Naive B cell (primary cell): ENCODE data around the gene ODAD4. TPM values are rescaled to one million over a fixed set of nuclear protein-coding genes. Genes with fewer than 3 reads are reported as not detected.
A peak's percentile ranks its signal among the peaks of the same experiment; 100 is the strongest.
"Not testable (repeated sequence)": the region's sequence is repeated elsewhere in the genome, so short reads cannot be mapped to it uniquely, and the experiment has no call there.

ENCODE experiments used
- ATAC-seq, 2 donors: fragments of 150-1000 bp; cut with Tn5 transposase; 2 replicates each; pipeline ENCODE4 v1.10.0; 2021; ENCODE audit warnings: low read depth in 2 of 2, mild to moderate bottlenecking in 2 of 2, moderate library complexity in 2 of 2
- DNase-seq: peaks from one replicate; pipeline ENCODE4 v3.0.0; 2022
- H3K27ac Mint-ChIP-seq, 6 donors: one replicate each; pipeline ENCODE4 v1.8.0; 2020 to 2022; ENCODE audit warnings: mild to moderate bottlenecking in 6 of 6, mixed read lengths in 6 of 6, moderate library complexity in 5 of 6, inconsistent platforms in 2 of 6
- H3K27me3 Mint-ChIP-seq, 3 donors: one replicate each; pipeline ENCODE4 v1.8.0; 2021 to 2022; ENCODE audit warnings: mixed read lengths in 3 of 3, mild to moderate bottlenecking in 1 of 3
- H3K36me3 Mint-ChIP-seq, 2 donors: one replicate each; pipeline ENCODE4 v1.8.0; 2020 to 2022; ENCODE audit warnings: mixed read lengths in 2 of 2, inconsistent platforms in 1 of 2, mild to moderate bottlenecking in 1 of 2
- H3K4me1 Mint-ChIP-seq, 3 donors: one replicate each; pipeline ENCODE4 v1.8.0; 2020 to 2022; ENCODE audit warnings: mixed read lengths in 3 of 3, inconsistent platforms in 1 of 3, mild to moderate bottlenecking in 1 of 3, moderate library complexity in 1 of 3
- H3K4me3 Mint-ChIP-seq, 8 donors: one replicate each; pipeline ENCODE4 v1.8.0; 2020 to 2022; ENCODE audit warnings: mild to moderate bottlenecking in 8 of 8, mixed read lengths in 8 of 8, moderate library complexity in 8 of 8, inconsistent platforms in 2 of 8
- H3K9me3 Mint-ChIP-seq, 7 donors: one replicate each; pipeline ENCODE4 v1.8.0; 2020 to 2022; ENCODE audit warnings: mixed read lengths in 7 of 7, mild to moderate bottlenecking in 5 of 7, inconsistent platforms in 2 of 7, moderate library complexity in 1 of 7
- polyA plus RNA-seq, 6 donors: library from polyadenylated mRNA; unstranded; fragments of 300-500 nt; fragmentation: Illumina TruSeq; gene quantifications; one replicate each; pipeline ENCODE4 v1.2.3, GENCODE V29; 2021; ENCODE audit warnings: low read depth in 6 of 6

The ODAD4 gene
- polyA plus RNA-seq, 6 donors from 2014 or later: 0.17 to 0.60 (median 0.37) TPM; not detected in 2

GRCh38 chr17:41988418-41988817 lies 58.0 kb downstream of the ODAD4 start:
- H3K4me1 Mint-ChIP-seq: peaks cover 0 to 11% (median 0%) of the 10 kb centered on the region in 3 donors
- H3K27me3 Mint-ChIP-seq: no peaks in the 10 kb centered on the region
- no peak for DNase-seq
- peaks cover 15 to 17% of the 10 kb centered on the region in 2 donors for H3K36me3 Mint-ChIP-seq
- H3K4me3 Mint-ChIP-seq: no peak overlapping the region
- no peaks in the 10 kb centered on the region for H3K9me3 Mint-ChIP-seq
- H3K27ac Mint-ChIP-seq: peak overlapping the region in 2 of 6 donors; percentile 30 to 88
- ATAC-seq: no peak

- H3K4me3 Mint-ChIP-seq: no peak overlapping the region
- no peaks in the 10 kb centered on the region for H3K9me3 Mint-ChIP-seq
- ATAC-seq (no peak), DNase-seq (no peak)
- H3K27me3 Mint-ChIP-seq: no peaks in the 10 kb centered on the region
- peaks cover 0 to 5% (median 0%) of the 10 kb centered on the region in 3 donors for H3K4me1 Mint-ChIP-seq
- no peak overlapping the region for H3K27ac Mint-ChIP-seq
- H3K36me3 Mint-ChIP-seq: peaks cover 7 to 14% of the 10 kb centered on the region in 2 donors
Observed at GRCh38 chr17:41989702-41990419, 59.4 kb downstream of the ODAD4 start.

GRCh38 chr17:41992576-41992975 lies 62.2 kb downstream of the ODAD4 start:
- H3K4me1 Mint-ChIP-seq: peaks cover 15 to 21% (median 20%) of the 10 kb centered on the region in 3 donors
- peak overlapping the region in 1 of 8 donors; percentile 47 for H3K4me3 Mint-ChIP-seq
- H3K36me3 Mint-ChIP-seq: peaks cover 13 to 19% of the 10 kb centered on the region in 2 donors
- H3K9me3 Mint-ChIP-seq: no peaks in the 10 kb centered on the region
- ATAC-seq (no peak), DNase-seq (no peak)
- H3K27me3 Mint-ChIP-seq: no peaks in the 10 kb centered on the region
- peak overlapping the region in 1 of 6 donors; percentile 87 for H3K27ac Mint-ChIP-seq

- Mint-ChIP-seq H3K4me1 (peaks cover 15 to 21% (median 17%) of the 10 kb centered on the region in 3 donors), H3K9me3 (no peaks in the 10 kb centered on the region), H3K4me3 (peak overlapping the region in 6 of 8 donors; percentile 4 to 84 (median 80)), H3K36me3 (peaks cover 9 to 20% of the 10 kb centered on the region in 2 donors), H3K27ac (peak overlapping the region; percentile 41 to 98 (median 91)), H3K27me3 (no peaks in the 10 kb centered on the region)
- ATAC-seq (no peak), DNase-seq (no peak)
Observed at GRCh38 chr17:41996855-41997164, 66.4 kb downstream of the ODAD4 start.

- peak overlapping the region in 2 of 6 donors; percentile 4 to 56 for H3K27ac Mint-ChIP-seq
- ATAC-seq (no peak), DNase-seq (no peak)
- H3K9me3 Mint-ChIP-seq: no peaks in the 10 kb centered on the region
- H3K4me3 Mint-ChIP-seq: no peak overlapping the region
- no peaks in the 10 kb centered on the region for H3K27me3 Mint-ChIP-seq
- H3K4me1 Mint-ChIP-seq: peaks cover 24 to 34% (median 28%) of the 10 kb centered on the region in 3 donors
- peaks cover 9 to 20% of the 10 kb centered on the region in 2 donors for H3K36me3 Mint-ChIP-seq
Observed at GRCh38 chr17:41998497-41998896, 68.1 kb downstream of the ODAD4 start.

GRCh38 chr17:42000413-42001133 lies 70.2 kb downstream of the ODAD4 start:
- no peaks in the 10 kb centered on the region for H3K9me3 Mint-ChIP-seq
- peaks cover 30 to 42% (median 33%) of the 10 kb centered on the region in 3 donors for H3K4me1 Mint-ChIP-seq
- H3K36me3 Mint-ChIP-seq: peaks cover 9 to 20% of the 10 kb centered on the region in 2 donors
- DNase-seq (no peak), ATAC-seq (no peak)
- H3K27ac Mint-ChIP-seq: peak overlapping the region in 4 of 6 donors; percentile 18 to 57 (median 35)
- H3K27me3 Mint-ChIP-seq: no peaks in the 10 kb centered on the region
- no peak overlapping the region for H3K4me3 Mint-ChIP-seq

GRCh38 chr17:42001729-42002128 lies 71.3 kb downstream of the ODAD4 start:
- DNase-seq (no peak), ATAC-seq (no peak)
- no peak overlapping the region for H3K4me3 Mint-ChIP-seq
- H3K27me3 Mint-ChIP-seq: no peaks in the 10 kb centered on the region
- H3K9me3 Mint-ChIP-seq: no peaks in the 10 kb centered on the region
- H3K4me1 Mint-ChIP-seq: peaks cover 19 to 31% (median 22%) of the 10 kb centered on the region in 3 donors
- H3K36me3 Mint-ChIP-seq: peaks cover 5 to 11% of the 10 kb centered on the region in 2 donors
- no peak overlapping the region for H3K27ac Mint-ChIP-seq

GRCh38 chr17:42002175-42002791 lies 71.9 kb downstream of the ODAD4 start:
- no peaks in the 10 kb centered on the region for H3K9me3 Mint-ChIP-seq
- DNase-seq (no peak), ATAC-seq (no peak)
- H3K4me1 Mint-ChIP-seq: peaks cover 19 to 30% (median 19%) of the 10 kb centered on the region in 3 donors
- peaks cover 5 to 8% of the 10 kb centered on the region in 2 donors for H3K36me3 Mint-ChIP-seq
- H3K4me3 Mint-ChIP-seq: no peak overlapping the region
- H3K27me3 Mint-ChIP-seq: no peaks in the 10 kb centered on the region
- H3K27ac Mint-ChIP-seq: peak overlapping the region in 1 of 6 donors; percentile 26

GRCh38 chr17:42002792-42003301 lies 72.4 kb downstream of the ODAD4 start:
- DNase-seq: no peak
- Mint-ChIP-seq H3K27me3 (no peaks in the 10 kb centered on the region), H3K4me1 (peaks cover 19 to 32% (median 22%) of the 10 kb centered on the region in 3 donors), H3K4me3 (no peak overlapping the region), H3K36me3 (peaks cover 5 to 8% of the 10 kb centered on the region in 2 donors), H3K27ac (peak overlapping the region in 2 of 6 donors; percentile 26 to 60), H3K9me3 (no peaks in the 10 kb centered on the region)
- no peak for ATAC-seq

GRCh38 chr17:42005166-42005565 lies 74.7 kb downstream of the ODAD4 start:
- ATAC-seq (no peak), DNase-seq (no peak)
- H3K27me3 Mint-ChIP-seq: no peaks in the 10 kb centered on the region
- peak overlapping the region in 1 of 6 donors; percentile 7 for H3K27ac Mint-ChIP-seq
- no peak overlapping the region for H3K4me3 Mint-ChIP-seq
- H3K9me3 Mint-ChIP-seq: no peaks in the 10 kb centered on the region
- peaks cover 29 to 37% (median 34%) of the 10 kb centered on the region in 3 donors for H3K4me1 Mint-ChIP-seq
- H3K36me3 Mint-ChIP-seq: no peaks in the 10 kb centered on the region

- peak in 1 of 2 donors; percentile 35 for ATAC-seq
- Mint-ChIP-seq H3K9me3 (no peaks in the 10 kb centered on the region), H3K27me3 (no peaks in the 10 kb centered on the region), H3K36me3 (peaks cover 0 to 4% of the 10 kb centered on the region in 2 donors), H3K4me1 (peaks cover 36 to 61% (median 46%) of the 10 kb centered on the region in 3 donors), H3K4me3 (peak overlapping the region in 1 of 8 donors; percentile 11), H3K27ac (no peak overlapping the region)
- DNase-seq: no peak
Observed at GRCh38 chr17:42009170-42009569, 78.8 kb downstream of the ODAD4 start.

- not testable (repeated sequence) for H3K36me3 Mint-ChIP-seq, H3K27ac Mint-ChIP-seq, ATAC-seq, H3K9me3 Mint-ChIP-seq, DNase-seq, H3K27me3 Mint-ChIP-seq
- H3K4me3 Mint-ChIP-seq: peak overlapping the region in 1 of 8 donors; percentile 35
- peaks cover 33 to 63% (median 44%) of the 10 kb centered on the region in 3 donors for H3K4me1 Mint-ChIP-seq
Observed at GRCh38 chr17:42010266-42010680, 79.9 kb downstream of the ODAD4 start.

- H3K27ac Mint-ChIP-seq: peak overlapping the region in 1 of 6 donors; percentile 11
- DNase-seq (no peak), ATAC-seq (no peak)
- H3K4me1 Mint-ChIP-seq: peaks cover 35 to 71% (median 49%) of the 10 kb centered on the region in 3 donors
- H3K27me3 Mint-ChIP-seq: no peaks in the 10 kb centered on the region
- H3K9me3 Mint-ChIP-seq: no peaks in the 10 kb centered on the region
- peaks cover 0 to 4% of the 10 kb centered on the region in 2 donors for H3K36me3 Mint-ChIP-seq
- peak overlapping the region in 1 of 8 donors; percentile 14 for H3K4me3 Mint-ChIP-seq
Observed at GRCh38 chr17:42010898-42011516, 80.6 kb downstream of the ODAD4 start.
